HEK293T (cell line): ENCODE measurements around the gene TFF2.

Experiments used
- CTCF ChIA-PET: fragments of 350-600 bp; formaldehyde crosslinking; extraction: SDS; loops from one replicate; lab custom pipeline; 2021; ENCODE audit warnings: antibody characterized with exemption, inconsistent platforms; lab: Yijun Ruan, JAX
- POLR2A ChIA-PET: fragments of 350-600 bp; formaldehyde crosslinking; extraction: SDS; loops from one replicate; lab custom pipeline; 2020; ENCODE audit warnings: antibody characterized with exemption, inconsistent platforms; lab: Yijun Ruan, JAX
- DNase-seq: peaks from one replicate; pipeline ENCODE4 v3.0.0; 2012; ENCODE audit warnings: mixed read lengths; ENCODE audit errors: extremely low spot score
- ARNT ChIP-seq: fragments of 450-650 bp; IDR thresholded peaks from 2 replicates; pipeline ENCODE4 v1.6.1; 2017; ENCODE audit warnings: mild to moderate bottlenecking
- BHLHE40 ChIP-seq: fragments of 450-650 bp; IDR thresholded peaks from 2 replicates; pipeline ENCODE4 v1.6.1; 2016; ENCODE audit warnings: mild to moderate bottlenecking, moderate library complexity, borderline replicate concordance
- CTBP1 ChIP-seq: fragments of 450-650 bp; IDR thresholded peaks from 2 replicates; pipeline ENCODE4 v1.6.1; 2016; ENCODE audit warnings: borderline replicate concordance
- ELF4 ChIP-seq: fragments of 450-650 bp; IDR thresholded peaks from 2 replicates; pipeline ENCODE4 v1.6.1; 2017; ENCODE audit warnings: antibody characterized with exemption
- FOXA1 ChIP-seq: fragments of 450-650 bp; IDR thresholded peaks from 2 replicates; pipeline ENCODE4 v1.6.1; 2016; ENCODE audit warnings: mild to moderate bottlenecking
- FOXK2 ChIP-seq: fragments of 450-650 bp; IDR thresholded peaks from 2 replicates; pipeline ENCODE4 v1.6.1; 2016; ENCODE audit warnings: mild to moderate bottlenecking
- FOXM1 ChIP-seq: fragments of 450-650 bp; IDR thresholded peaks from 2 replicates; pipeline ENCODE4 v1.6.1; 2017; ENCODE audit warnings: mild to moderate bottlenecking, borderline replicate concordance
- HDGF ChIP-seq: fragments of 450-650 bp; IDR thresholded peaks from 2 replicates; pipeline ENCODE4 v1.6.1; 2017; ENCODE audit warnings: antibody characterized with exemption, borderline replicate concordance
- L3MBTL2 ChIP-seq: fragments of 450-650 bp; conservative IDR thresholded peaks from 2 replicates; pipeline ENCODE4 v1.6.1; 2016; ENCODE audit warnings: mild to moderate bottlenecking
- LEF1 ChIP-seq: fragments of 450-650 bp; IDR thresholded peaks from 2 replicates; pipeline ENCODE4 v1.6.1; 2017; ENCODE audit warnings: mild to moderate bottlenecking, borderline replicate concordance
- NFRKB ChIP-seq: fragments of 450-650 bp; IDR thresholded peaks from 2 replicates; pipeline ENCODE4 v1.6.1; 2016; ENCODE audit warnings: mild to moderate bottlenecking, moderate library complexity
- SP1 ChIP-seq: fragments of 450-650 bp; IDR thresholded peaks from 2 replicates; pipeline ENCODE4 v1.6.1; 2017
- SUZ12 ChIP-seq: fragments of 450-650 bp; IDR thresholded peaks from 2 replicates; pipeline ENCODE4 v1.6.1; 2016; ENCODE audit warnings: mild to moderate bottlenecking
- TARDBP ChIP-seq: fragments of 450-650 bp; IDR thresholded peaks from 2 replicates; pipeline ENCODE4 v1.6.1; 2016
- ZNF384 ChIP-seq: fragments of 450-650 bp; IDR thresholded peaks from 2 replicates; pipeline ENCODE4 v1.6.1; 2016
- TF ChIP-seq, protein P1 (sequence below): fragments of 450-650 bp; IDR thresholded peaks from 2 replicates; pipeline ENCODE4 v1.6.1; 2016

TFF2 gene

DNA sequence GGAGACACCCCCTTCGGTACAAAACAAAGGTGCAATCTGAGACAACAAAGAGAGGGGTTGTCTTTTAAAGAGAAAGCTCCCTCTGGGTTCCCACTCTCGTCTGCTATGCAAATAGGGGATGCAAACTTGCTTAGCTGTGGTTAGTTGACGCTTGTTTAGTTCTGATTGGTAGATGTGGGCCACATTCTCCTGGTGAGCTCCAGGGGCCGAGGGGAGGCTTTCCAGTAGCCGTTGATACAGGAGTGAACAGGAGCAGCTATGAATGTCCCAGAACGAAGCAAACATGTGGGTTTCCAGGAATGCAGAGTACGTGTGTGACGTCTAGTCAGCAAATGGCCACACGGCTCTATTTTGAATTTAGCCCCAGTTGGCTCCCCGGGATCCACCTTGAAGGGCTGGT lies 14.7 kb downstream of the TFF2 start:
- CTCF ChIA-PET, result interaction anchor here (0.8 kb wide), 1 partner anchor 45 kb away, joined by 3 read pairs; no protein-coding TSS in a partner anchor
- TF ChIP-seq ARNT, result no peak
- no peak for TF ChIP-seq CTBP1
- TF ChIP-seq, protein P1, sequence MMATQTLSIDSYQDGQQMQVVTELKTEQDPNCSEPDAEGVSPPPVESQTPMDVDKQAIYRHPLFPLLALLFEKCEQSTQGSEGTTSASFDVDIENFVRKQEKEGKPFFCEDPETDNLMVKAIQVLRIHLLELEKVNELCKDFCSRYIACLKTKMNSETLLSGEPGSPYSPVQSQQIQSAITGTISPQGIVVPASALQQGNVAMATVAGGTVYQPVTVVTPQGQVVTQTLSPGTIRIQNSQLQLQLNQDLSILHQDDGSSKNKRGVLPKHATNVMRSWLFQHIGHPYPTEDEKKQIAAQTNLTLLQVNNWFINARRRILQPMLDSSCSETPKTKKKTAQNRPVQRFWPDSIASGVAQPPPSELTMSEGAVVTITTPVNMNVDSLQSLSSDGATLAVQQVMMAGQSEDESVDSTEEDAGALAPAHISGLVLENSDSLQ, result no peak
- TF ChIP-seq TARDBP, result no peak
- no peak for TF ChIP-seq L3MBTL2
- no peak for TF ChIP-seq HDGF
- no peak for TF ChIP-seq ELF4
- no peak for TF ChIP-seq SP1
- TF ChIP-seq FOXM1, result no peak
- TF ChIP-seq ZNF384, result no peak
- TF ChIP-seq FOXA1, result no peak
- TF ChIP-seq LEF1, result no peak
- TF ChIP-seq FOXK2, result no peak
- TF ChIP-seq NFRKB, result no peak
- no peak for DNase-seq
- POLR2A ChIA-PET, result no interaction called here

DNA sequence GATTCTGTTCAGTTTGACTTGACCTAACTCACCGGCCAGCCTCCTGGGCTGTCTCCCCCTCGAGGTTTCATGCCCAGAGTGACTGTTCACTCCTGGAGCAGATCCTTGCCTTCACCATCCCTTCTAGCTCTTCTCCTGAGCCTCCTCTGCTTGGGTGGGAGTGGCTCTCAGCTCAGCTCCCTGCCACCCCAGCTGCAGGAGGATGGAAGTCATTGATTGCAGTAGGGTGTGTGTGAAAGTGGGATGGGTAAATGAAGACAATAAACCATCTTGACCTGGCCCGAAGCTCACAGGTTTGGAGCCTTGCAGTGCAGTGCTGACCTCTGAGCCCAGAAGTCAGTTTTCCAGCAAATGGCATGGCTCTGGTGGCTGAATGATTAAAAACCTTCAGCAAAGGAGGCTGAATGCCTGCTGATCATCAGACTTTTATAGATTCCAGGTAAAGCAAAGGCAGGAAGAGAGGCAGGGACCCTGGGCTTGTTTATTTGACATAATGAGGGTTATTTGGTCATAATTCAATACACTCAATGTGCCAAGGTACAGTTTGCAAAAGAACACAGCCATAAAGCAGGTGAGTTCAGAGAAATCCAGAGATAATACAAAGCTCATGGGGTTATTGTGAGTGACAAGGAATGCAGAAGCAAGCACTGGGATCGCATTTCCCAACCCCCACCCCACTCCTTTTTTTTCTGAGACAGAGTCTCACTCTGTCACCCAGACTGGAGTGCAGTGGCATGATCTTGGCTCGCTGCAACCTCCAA lies 18.1 kb downstream of the TFF2 start:
- CTCF ChIA-PET, result no interaction called here
- no peak for DNase-seq
- POLR2A ChIA-PET, result no interaction called here
- no peak for TF ChIP-seq HDGF
- TF ChIP-seq FOXA1, result no peak
- TF ChIP-seq, protein P1, result no peak
- no peak for TF ChIP-seq LEF1
- TF ChIP-seq TARDBP, result no peak
- no peak for TF ChIP-seq BHLHE40
- no peak for TF ChIP-seq L3MBTL2

DNA sequence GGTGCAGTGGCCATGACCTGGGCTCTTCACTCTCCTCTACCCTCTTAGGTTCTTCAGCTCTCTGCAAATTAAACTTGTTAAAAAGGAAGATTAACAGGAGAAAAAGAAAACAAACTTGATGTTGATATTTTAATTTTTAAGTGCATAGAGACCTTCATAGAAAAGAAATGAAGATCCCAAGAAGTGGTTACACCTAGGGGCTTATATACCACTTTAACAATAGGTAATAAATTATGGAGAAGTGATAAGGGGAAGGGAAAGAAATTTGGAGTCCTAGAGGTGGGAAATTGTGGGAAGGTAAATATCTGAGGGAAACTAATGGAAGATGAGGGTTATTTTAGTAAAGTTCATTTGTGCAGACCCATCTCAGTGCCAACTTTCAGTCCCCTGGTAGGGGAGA lies 19.1 kb downstream of the TFF2 start:
- no peak for DNase-seq
- ChIA-PET CTCF (no interaction called here), POLR2A (no interaction called here)
- TF ChIP-seq L3MBTL2, result no peak
- no peak for TF ChIP-seq ZNF384
- no peak for TF ChIP-seq SP1
- TF ChIP-seq, protein P1, result no peak
- TF ChIP-seq HDGF, result no peak
- TF ChIP-seq ARNT, result no peak
- TF ChIP-seq FOXM1, result no peak
- no peak for TF ChIP-seq ELF4
- no peak for TF ChIP-seq SUZ12
- no peak for TF ChIP-seq CTBP1
- TF ChIP-seq LEF1, result no peak
- TF ChIP-seq FOXA1, result no peak
- TF ChIP-seq TARDBP, result no peak
- TF ChIP-seq BHLHE40, result no peak
- TF ChIP-seq NFRKB, result no peak
- TF ChIP-seq FOXK2, result no peak

DNA sequence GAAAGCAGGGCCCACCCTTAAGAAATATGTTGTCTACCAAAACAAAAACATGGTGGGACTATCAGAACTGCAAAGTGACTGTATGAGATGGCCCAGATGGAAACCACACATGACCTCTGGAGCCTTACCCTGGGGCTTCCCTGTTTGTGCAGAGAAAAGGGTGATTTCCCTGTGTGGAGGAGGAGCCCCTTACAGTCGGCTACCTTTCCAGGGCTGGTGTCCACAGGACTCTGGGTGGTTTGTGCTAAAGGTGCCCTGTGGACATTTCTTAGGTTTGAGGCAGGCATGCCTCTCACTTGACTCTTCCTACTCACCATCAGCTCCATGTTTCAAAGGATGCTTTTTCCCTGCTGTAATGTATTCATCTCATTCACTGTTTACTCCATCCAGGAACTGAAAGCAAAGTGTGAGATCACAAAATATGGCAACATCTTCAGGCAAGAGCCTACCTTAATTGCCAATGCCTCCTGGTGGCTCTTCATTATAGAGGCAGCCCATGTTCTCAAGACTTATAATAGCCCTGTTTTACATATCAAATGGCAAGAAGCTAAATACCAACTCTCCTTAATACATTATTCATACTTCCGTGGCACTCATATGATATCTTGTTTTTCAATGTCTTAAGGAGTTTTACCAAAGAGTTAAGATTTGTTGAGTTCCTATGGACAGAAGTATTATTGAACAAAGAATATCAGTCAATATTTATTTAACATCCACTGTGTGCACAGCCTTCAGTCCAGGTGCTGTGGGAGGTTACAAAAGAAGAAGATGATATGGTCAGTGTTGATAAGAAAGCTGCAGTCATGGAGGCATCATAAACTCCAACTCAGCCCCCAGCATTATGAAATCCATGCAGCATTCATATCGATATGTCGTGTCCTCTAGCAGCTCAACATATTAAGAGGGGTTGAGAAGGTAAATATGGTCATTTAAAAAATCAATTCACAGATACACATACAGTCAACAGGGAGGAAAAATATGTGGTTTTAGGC lies 20.1 kb downstream of the TFF2 start:
- TF ChIP-seq ELF4, result no peak
- no peak for TF ChIP-seq FOXK2
- no peak for TF ChIP-seq TARDBP
- TF ChIP-seq, protein P1, result no peak
- no peak for TF ChIP-seq ARNT
- no peak for TF ChIP-seq SP1
- TF ChIP-seq FOXM1, result no peak
- TF ChIP-seq BHLHE40, result no peak
- no peak for TF ChIP-seq FOXA1
- no peak for TF ChIP-seq CTBP1
- TF ChIP-seq SUZ12, result no peak
- no peak for TF ChIP-seq ZNF384
- TF ChIP-seq LEF1, result no peak
- no peak for TF ChIP-seq HDGF
- ChIA-PET POLR2A (no interaction called here), CTCF (interaction anchor here (1.1 kb wide), 1 partner anchor 72 kb away, joined by 3 read pairs; no protein-coding TSS in a partner anchor)
- no peak for DNase-seq

DNA sequence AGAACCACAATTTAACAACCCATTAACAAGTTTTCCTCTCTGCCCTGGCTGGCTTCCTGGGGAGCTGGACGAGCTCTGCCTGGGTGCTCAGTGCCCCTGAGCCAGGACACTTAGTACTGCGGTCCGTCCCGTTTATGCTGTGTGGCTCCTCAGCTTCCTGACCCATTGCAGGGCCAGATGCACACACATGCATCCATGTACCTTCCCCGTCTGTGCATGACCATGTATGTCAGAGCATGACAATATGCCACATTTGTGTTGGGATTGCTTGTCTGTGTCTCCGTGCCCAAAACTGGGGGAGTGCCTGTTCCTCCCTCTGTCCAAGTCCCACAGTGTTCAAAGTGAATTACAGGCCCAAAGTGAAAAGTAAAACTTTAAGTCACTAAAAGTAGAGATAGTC lies 25.9 kb downstream of the TFF2 start:
- ChIA-PET CTCF (interaction anchor here (0.6 to 0.7 kb wide), 3 partner anchors 16 to 138 kb away, joined by 3 read pairs; no protein-coding TSS in a partner anchor), POLR2A (no interaction called here)
- DNase-seq, result no peak
- no peak for TF ChIP-seq SP1
- TF ChIP-seq FOXA1, result no peak
- TF ChIP-seq TARDBP, result no peak
- TF ChIP-seq L3MBTL2, result no peak
- TF ChIP-seq ZNF384, result no peak
